Measurements from ENCODE around the gene MRPL19.
"Not testable (repeated sequence)": the region's sequence is repeated elsewhere in the genome, so short reads cannot be mapped to it uniquely, and the experiment has no call there.

The MRPL19 gene

DNA sequence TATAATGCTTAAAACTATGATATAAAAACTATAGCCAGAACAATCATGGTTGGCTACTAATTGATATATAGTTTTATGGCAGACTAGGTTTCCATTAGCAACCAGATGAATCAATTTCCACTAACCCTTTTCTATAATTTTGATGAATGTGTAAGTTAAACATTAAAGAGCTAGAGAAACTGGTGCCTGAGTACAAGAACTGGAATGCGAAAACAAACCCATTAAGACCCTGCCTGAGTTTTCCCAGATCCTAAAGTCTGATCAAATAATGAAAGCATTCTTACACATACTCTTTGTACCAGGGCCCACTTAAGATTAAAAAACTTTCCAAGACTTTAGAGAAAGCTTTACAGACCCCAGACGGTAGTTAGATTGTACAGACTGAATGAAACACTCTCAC is 21.3 kb downstream of the MRPL19 start:
- peak; percentile 10 for DNase-seq (ENCODE audit: low read depth)

DNA sequence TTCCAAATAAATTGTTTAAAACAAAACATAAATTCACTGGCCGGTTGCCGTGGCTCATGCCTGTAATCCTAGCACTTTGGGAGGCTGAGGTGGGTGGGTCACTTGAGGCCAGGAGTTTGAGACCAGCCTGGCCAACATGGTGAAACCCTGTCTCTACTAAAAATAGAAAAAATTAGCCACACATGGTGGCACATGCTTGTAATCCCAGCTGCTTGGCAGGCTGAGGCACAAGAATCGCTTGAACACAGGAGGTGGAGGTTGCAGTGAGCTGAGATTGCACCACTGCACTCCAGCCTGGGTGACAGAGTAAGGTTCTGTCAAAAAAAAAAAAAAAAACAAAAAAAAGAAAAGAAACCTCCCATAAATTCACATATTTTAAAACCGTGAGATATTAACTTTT is 28.8 kb downstream of the MRPL19 start:
- DNase-seq (ENCODE audit: low read depth) = peak; percentile 15

DNA sequence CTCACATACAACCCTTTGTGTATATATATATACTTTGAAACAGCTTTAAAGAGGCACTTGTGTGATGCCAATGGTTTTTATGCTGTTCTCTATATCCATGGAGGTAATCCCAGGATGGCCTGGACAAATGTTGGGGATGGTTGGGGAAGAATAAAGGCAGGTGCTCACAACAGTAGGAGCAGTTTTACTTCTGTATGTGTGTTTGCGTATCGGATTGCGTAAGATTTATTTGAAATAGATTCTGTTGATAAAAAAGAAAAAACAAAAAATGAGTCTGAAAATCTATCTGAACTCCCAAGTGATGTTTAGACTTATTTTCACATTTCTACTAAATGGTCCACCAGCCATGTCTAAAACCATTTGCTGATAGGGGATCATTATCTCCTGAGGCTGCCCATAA is 29.3 kb downstream of the MRPL19 start:
- no peak for DNase-seq (ENCODE audit: low read depth)

DNA sequence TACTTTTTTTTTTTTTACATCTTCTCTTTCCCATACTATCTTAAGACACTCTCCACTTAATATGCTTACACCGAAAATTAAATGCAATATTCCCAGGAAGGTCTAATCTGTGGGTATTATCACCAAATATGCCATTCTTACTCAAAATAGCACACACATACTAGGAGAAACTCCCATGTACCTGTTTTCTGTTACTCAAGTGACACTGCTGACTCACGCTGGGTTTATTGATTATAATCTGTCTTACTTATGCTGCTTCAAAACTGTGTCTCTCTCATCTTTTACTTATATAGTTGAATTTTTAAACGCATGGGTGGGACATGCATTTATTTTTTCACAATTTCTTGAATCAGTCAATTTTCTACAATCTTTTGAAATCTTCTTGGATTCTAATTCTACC is 29.9 kb downstream of the MRPL19 start:
- DNase-seq (ENCODE audit: low read depth) = no peak

DNA sequence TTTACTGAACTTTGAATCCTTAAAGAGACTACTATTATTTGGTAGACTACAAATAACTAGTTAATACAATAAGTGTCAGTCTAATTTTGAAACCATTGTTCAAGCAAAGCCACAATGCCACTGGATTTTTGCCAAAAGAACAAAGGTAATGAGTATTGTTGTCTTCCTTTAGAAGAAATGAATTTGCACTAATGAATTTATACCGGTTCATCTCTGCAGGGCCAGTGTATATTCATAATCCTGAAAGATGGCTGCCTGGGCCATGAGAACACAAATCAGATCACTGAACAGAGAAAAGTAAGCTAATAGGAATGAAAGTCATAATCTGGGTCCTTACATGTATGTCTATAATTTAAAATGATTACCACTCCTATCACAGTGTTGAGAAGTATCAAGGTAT is 33.0 kb downstream of the MRPL19 start:
- DNase-seq (ENCODE audit: low read depth) = no peak

DNA sequence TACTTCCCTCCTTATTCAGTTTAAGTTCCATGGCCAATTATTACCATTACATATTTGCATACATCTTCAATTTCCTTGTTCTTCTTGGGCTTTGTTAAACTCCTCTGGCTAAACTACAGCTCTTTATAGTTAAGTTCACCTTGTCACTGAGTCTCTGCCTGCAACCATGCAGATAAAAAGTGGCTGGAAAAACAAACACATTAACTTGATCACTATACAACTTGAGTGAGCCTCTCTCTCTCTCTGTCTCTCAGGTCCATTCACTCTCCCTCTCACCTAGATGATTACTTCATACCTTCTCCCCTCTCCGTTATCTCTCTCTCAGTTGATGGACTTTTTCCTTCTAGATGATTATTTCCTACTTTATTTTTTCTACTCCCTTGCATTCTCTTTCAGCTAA is 33.8 kb downstream of the MRPL19 start:
- no peak for DNase-seq (ENCODE audit: low read depth)

DNA sequence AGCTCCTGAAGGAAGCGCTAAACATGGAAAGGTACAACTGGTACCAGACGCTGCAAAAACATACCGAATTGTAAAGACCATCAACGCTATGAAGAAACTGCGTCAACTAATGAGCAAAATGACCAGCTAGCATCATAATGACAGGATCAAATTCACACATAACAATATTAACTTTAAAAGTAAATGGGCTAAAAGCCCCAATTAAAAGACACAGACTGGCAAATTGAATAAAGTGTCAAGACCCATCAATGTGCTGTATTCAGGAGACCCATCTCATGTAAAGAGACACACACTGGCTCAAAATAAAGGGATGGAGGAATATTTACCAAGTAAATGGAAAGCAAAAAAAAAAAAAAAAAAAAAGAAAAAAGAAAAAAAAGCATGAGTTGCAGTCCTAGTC is 36.8 kb downstream of the MRPL19 start:
- not testable (repeated sequence) for DNase-seq (ENCODE audit: low read depth)

DNA sequence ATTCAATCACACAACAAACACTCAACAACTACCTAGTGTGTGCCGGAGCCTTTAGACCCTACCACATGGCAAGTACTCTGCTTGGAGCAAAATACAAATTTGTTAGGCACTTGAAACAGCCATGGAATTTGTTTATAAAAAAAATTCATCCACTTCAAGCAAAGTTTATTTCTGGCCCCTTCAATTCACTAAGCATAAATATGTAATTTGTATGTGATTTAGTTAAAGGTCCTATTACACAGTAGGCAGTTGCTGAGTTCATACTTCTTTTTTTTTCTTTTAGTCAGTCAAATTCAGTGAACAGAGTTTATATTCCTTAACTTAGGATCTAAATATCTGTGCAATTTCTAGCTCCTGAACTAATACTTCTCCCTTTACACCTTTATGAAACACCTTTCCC is 41.6 kb downstream of the MRPL19 start:
- no peak for DNase-seq (ENCODE audit: low read depth)

DNA sequence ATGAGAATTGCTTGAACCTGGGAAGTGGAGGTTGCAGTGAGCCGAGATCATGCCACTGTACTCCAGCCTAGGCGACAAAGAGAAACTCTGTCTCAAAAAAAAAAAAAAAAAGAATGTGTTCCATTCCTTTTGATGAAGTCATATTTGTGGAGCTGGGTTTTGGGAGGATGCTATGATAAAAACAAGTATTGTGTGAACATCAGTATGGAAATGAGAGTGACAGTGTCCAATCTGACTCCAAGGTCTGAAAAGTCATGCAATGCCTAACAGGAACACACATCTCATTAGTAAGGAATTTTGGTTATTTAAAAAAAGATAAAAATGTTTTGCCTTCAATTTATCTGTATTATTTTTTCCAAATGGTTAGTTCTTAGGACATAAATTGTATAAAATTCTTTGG is 52.3 kb downstream of the MRPL19 start:
- peak; percentile 76 for DNase-seq (ENCODE audit: low read depth)

DNA sequence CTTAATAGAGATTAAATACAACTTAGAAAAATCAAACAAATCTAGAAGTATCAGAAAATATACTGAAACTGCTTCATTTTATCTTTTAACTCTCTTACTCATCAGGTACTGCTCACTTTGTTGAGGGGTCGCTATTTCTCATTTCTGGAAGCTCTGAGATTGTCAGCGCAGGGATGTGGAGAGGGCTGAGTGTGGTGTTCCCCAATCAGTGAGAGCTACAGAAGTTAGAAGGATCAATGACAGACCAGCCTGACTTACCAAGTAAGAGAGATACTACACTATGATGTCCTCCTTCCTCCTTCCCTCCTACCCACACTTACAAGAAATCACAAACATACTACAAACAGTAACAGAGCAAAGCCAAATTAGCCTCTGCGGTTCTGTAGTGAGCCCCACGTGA is 56.0 kb downstream of the MRPL19 start:
- DNase-seq (ENCODE audit: low read depth) = no peak

DNA sequence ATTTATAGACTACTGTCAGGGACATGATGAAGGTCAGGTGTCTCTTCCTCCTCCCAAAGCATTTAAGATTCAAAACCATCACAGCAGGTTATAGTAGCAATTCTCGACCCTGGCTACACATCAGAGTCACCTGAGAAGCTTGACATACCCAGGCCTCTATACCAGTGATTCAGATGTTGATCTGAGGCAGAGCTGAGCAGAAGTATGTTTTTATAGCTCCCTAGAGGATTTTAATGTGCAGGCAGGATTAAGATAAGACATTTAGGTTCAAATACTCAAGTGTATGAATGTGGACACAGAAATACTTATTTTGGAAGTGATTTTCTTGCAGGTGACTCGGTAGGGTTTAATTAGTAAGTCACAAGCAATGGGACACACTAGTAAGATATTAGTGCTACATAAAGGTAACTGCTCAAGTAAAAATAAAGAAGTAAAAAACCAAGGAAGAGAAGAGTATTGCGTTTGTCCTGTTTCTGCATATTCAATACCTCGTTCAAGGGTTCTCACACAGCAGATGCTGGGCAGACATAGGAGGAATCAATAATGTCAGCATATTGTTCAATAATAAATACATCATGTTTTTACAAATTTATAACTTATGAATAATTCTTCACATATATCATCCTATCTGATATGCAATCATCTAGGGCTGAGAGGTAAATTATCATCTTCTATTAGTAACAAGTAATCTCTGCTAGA is 57.2 kb downstream of the MRPL19 start:
- DNase-seq (ENCODE audit: low read depth) = no peak

DNA sequence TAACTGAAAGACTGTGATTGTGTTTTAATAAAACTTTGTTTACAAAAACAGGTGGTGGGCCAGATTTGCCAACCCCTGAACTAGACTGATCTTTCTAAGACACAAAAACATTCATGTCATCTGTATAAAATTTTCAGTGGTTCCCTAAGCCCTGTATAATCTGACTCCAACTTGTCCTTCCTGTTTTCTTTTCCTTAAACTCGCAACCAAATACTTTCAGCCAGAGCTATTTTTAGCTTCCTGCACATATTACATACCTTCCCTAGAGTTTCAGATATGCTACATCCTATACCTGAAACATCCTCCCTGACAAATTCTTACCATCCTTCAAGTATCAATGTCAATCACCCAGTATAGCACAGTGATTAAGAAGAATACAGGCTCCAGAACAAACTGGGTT is 59.3 kb downstream of the MRPL19 start:
- DNase-seq (ENCODE audit: low read depth) = peak; percentile 50

DNA sequence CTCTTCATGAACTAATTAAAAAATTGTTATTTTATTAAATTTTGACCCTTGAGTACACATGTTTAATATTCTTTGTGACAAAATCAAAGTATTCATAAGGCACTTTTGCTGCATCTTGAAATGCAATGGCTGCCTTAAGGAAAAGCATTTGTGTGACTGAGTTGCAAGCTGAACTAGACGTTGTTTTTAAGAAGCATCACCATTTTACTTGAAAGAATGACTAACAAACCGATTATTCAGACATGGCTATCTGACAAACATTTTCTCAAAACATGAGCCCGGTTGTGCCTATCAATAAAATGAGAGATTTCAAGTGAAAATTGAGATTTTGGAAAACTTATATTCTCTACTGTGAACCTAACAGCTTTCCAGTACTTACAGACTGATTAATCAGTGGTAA is 61.3 kb downstream of the MRPL19 start:
- DNase-seq (ENCODE audit: low read depth) = peak; percentile 19

DNA sequence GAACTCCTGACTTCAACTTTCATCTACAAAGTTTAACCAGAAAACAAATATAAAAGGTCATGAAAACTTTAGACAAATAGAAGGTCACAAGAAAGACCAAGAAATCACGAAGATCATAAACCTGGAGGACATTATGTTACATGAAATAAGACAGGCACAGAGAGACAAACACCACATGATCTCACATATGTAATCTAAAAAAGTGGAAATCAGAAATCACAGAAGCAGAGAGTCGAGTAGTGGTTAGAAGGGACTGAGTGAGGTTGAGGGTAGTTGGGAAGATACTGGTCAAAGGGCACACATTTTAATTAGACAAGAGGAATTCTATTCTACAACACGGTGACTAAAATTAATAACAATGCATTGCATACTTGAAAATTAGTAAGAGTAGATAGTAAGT is 62.7 kb downstream of the MRPL19 start:
- no peak for DNase-seq (ENCODE audit: low read depth)

DNA sequence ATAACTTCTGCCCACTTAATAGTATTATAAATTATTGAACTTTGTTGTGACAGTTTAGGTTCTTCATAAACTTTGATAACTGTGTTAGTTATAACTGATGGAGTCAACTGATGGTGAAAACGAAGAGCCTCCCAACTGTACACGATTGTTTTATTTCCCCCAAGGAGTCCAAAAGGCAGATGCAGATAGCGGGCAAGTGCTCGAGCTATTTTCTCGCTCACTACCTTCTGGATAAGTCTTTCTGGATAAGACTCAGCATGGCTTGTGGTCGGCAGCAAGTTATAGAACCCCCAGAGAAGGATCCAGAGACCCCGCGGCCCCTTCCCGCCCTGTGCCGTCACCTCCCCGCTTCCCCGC is 63.6 kb downstream of the MRPL19 start:
- DNase-seq (ENCODE audit: low read depth) = no peak

DNA sequence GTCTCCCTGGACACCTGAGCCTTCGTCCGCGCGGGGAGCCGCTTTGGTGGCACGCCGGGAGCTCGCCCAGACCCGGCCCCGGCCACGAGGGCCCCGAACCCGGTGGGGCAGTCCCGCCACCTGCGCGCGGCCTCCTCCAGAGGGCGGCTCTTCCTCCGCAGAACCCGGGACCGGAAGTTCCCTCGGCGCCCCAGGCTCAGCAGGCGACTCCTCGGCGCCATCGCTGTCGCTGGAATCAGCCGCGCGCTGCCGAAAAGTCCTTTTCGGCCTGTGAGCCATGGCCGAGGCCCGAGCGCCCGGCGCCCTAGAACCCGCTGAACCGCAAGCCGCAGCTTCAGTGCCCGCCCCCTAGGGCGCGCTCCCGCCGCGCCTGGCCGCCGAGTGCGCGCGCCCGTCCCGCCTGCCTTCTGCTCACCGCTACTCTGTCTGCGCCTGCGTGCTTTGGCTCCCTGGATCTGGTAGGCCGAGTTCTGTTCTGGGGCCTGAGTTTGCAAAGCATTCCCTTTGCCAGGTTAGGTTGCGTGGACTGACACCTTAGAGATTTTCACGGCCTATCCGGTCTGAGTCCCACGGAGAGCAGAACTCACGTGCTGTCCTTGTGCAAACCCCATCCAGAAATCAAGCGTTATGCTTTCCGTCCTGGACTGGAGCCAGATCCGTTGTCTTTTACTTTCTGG is 64.1 kb downstream of the MRPL19 start, which contains the start of gene GCFC2:
GCFC2 (minus strand) TSS at position 339 of the 677 bp plus-strand sequence; CDS start at position 279, 60 bp downstream.
- DNase-seq (ENCODE audit: low read depth) = peak; percentile 89

DNA sequence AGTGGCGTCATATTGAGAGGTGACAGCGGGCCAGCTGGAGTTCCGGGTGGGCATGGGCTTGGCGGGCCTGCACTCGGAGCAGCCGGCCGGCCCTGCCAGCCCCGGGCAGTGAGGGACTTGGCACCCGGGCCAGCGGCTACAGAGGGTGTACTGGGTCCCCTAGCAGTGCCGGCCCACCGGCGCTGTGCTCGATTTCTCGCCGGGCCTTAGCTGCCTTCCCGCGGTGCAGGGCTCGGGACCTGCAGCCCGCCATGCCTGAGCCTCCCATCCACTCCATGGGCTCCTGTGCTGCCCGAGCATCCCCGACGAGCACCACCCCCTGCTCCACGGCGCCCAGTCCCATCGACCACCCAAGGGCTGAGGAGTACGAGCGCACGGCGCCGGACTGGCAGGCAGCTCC is 65.0 kb downstream of the MRPL19 start:
- DNase-seq (ENCODE audit: low read depth) = not testable (repeated sequence)

DNA sequence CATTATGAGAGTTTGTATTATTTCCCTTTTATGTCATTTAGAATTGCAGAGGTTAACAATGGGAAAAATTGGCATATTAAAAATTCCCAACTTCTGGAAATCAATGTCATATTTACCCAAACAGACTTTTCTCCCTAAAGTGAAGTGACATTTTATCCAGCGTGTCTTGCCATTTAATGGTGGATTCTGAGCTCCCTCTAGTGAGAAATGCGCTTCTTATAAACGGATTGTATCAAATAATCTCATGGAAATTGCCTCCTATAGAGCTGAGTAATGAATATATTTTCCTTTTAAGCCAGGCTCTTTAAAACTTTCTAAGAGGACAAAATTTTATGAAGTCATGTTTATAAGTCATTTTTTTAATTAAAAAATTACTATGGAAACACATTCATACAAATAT is 69.8 kb downstream of the MRPL19 start:
- DNase-seq (ENCODE audit: low read depth) = peak; percentile 19

DNA sequence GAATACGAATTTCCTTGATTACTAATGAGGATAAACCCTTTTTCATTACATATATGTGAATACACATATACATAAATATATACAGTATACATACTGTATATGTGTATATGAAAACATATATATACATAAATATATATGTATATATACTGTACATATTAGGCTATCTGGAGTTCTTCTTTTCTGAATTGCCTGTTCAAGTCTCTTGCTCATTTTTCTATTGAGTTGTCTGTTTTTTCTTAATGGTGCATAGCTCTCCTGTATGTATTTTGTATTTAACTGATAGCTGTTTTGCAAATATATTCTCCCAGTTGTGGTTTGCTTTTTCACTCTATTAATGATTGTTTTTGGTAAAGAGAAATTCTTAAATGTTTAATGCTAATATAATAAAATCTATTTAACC is 73.0 kb downstream of the MRPL19 start:
- DNase-seq (ENCODE audit: low read depth) = no peak

DNA sequence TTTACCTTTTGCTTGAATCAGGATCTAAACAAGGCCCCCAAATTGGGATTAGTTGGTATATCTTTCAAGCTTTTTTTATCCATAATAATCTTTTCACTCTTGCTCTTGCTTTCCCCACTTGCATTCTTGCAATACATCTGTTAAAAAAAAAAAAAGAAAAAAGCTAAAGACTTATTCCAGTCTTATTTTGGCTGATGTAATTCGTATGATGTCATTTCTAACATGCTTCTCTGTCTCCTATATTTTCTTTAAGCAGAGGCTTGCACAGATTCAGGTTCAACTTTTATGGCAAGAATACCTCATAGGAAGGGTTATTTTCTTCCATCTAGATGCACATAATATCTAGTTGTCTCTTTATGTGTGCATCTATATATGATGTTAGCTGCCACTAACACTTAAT is 73.9 kb downstream of the MRPL19 start:
- no peak for DNase-seq (ENCODE audit: low read depth)

DNA sequence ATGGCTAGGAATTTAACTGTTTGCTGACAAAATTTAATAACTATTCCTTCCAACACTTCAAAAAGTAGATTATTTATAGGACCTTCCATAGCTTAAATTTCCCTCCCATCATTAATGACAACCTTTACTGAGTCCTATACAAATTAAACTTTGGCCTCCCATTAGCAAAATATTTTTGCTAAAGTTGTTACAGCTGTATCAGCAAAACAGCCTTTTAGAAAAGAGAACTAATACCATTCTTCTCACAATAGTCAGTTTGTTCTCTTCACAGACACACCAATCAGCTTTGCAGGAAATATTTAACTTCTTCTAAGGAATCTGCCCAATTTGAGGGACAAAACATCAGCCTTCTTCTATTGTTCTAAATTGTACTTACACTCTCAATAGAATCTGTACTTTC is 76.1 kb downstream of the MRPL19 start:
- DNase-seq (ENCODE audit: low read depth) = no peak

DNA sequence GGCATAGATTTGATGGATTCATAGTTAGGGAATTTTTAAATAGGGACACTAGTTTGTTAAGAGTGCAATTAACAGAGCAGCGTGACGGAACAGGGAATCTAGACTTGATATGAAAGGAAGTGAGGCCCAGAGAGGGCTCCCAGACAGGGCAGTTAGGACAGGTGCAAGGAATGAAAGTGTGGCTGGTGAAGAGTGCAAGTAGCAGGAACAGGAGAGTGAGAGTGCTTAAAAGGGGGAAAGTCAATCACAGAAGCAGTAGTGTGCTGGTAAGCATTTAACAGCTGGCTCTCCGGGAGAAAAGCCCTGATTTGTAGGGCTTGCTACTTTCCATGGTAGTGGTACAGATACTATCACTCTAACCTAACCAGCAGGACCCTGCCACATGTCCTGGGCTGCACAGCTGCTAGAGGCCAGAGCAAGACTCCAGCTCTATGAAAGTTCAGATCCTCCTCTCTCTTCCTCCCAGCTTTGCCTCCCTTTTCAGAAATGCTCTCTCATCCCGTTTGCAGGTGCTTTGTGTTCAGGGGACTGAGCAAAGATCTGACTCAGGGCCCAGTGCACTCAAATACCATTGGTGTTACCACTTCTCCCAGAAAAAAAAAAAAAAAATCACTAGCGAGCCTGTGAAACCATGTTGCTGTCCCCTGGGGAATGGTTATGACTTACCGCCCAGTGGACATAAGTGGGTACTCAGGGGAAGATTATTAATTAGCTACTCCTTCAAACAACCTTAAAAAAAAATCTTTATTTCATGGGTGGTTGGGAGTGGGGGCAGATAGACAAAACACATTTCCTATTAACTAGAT is 82.2 kb downstream of the MRPL19 start:
- DNase-seq (ENCODE audit: low read depth) = no peak

DNA sequence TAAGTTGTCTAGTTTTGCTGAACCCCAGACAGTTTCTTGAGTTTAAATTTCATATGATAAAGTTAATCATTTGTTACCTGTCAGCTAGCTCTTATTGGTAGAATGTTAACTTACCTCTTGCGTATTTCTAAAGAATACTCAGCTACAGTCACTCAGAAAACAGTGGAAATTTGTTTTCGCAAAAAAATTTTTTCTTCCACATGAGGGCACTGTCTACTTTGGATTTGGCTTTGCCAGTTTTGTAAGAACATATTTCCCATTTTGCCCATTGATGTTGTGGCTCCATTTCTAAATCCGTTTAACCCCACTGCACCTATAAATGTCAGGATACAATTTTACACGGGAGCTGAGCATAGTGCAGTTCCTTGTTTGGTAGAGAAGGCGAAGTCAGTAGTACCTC is 83.3 kb downstream of the MRPL19 start:
- no peak for DNase-seq (ENCODE audit: low read depth)
